Skeletal muscle tissue (tissue), 4 donors: ENCODE results near the gene FPGT. TPM values are rescaled to one million over a fixed set of nuclear protein-coding genes. Genes with fewer than 3 reads are reported as not detected.
"Not testable (repeated sequence)": the region's sequence is repeated elsewhere in the genome, so short reads cannot be mapped to it uniquely, and the experiment has no call there.

Source experiments
- H3K27ac ChIP-seq: one replicate; pipeline ENCODE4 v1.7.0; 2013; ENCODE audit warnings: mild to moderate bottlenecking, low read depth, low read length, inconsistent platforms
- H3K27me3 ChIP-seq, 3 donors: one replicate each; pipeline ENCODE4 v1.7.0; 2013; ENCODE audit warnings: low read length in 3 of 3; ENCODE audit not compliant: control insufficient read depth in 3 of 3, insufficient read depth in 3 of 3
- H3K36me3 ChIP-seq, 3 donors: one replicate each; pipeline ENCODE4 v1.7.0; 2013; ENCODE audit warnings: low read length in 3 of 3; ENCODE audit not compliant: control insufficient read depth in 3 of 3, insufficient read depth in 3 of 3
- H3K4me1 ChIP-seq, 3 donors: one replicate each; pipeline ENCODE4 v1.7.0; 2013; ENCODE audit warnings: low read length in 3 of 3, mild to moderate bottlenecking in 3 of 3; ENCODE audit not compliant: control insufficient read depth in 3 of 3, insufficient read depth in 3 of 3
- H3K4me3 ChIP-seq, 3 donors: one replicate each; pipeline ENCODE4 v1.7.0; 2013; ENCODE audit warnings: low read length in 3 of 3
- H3K9ac ChIP-seq, 3 donors: one replicate each; pipeline ENCODE4 v1.7.0; 2013; ENCODE audit warnings: low read length in 3 of 3, mild to moderate bottlenecking in 3 of 3, moderate library complexity in 2 of 3, low read depth in 1 of 3
- H3K9me3 ChIP-seq, 3 donors: one replicate each; pipeline ENCODE4 v1.7.0; 2013; ENCODE audit warnings: low read length in 3 of 3; ENCODE audit not compliant: control insufficient read depth in 3 of 3
- total RNA-seq: library from RNA; depleted of rRNA; stranded (reverse); fragments of >200 nt; gene quantifications from one replicate; pipeline ENCODE4 v1.2.3, GENCODE V29; 2014
- donor health status: Osteomylitis.

The FPGT gene
- total RNA-seq, result 15.1 TPM

DNA sequence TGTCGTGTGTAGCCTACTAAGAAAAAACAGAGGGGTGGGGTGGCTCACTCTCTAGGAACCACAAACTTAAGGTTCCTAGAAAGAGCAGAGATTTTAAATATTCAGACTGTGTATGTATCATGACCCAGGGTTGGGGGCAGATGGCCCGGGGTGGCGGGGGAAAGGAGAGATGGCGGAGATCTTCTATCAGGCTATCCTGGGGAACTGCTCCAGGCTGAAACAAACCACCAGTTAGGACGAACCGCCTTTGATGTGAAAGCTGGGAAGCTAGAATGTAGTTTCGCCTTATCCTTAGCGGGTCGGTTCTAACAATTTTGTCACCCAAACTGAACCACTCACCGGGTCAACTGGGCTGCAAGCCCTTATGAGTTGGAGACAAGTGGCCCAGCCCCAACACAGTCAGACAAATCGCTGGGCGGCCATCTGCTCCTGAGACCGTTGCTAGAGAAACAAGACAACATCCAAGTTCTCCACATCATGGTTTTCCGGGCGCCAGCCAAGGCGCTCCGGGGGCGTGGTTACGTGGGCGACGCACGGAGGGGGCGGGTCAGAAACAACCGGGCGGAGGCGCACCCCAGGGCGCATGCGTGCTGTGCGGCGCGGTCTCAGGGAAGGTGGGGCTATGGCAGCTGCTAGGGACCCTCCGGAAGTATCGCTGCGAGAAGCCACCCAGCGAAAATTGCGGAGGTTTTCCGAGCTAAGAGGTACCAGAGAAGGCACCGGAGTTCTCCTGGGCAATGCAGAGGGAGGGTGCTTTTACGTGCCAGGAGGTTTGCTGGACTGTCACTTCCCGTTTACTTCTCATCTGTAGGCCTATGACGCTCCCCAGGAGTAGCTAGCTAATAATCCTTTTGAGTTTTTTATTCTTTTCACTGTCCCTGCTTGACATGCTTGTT, at the start of gene FPGT, which contains the start of gene LRRIQ3:
Gene FPGT (plus strand): TSS at position 586 of the 896 bp plus-strand sequence. CDS start 37 bp downstream, at position 623.
Gene LRRIQ3 (minus strand): TSS at position 520 of the 896 bp plus-strand sequence. CDS start 14,492 bp downstream, outside the sequence.
- no peaks in the 10 kb centered on the region for H3K9me3 ChIP-seq
- H3K36me3 ChIP-seq, result peaks cover 5 to 6% (median 6%) of the 10 kb centered on the region in 3 donors
- H3K4me1 ChIP-seq, result peaks cover 3 to 7% (median 4%) of the 10 kb centered on the region in 3 donors
- peak within 1 kb of the TSS; percentile 78 for H3K27ac ChIP-seq
- H3K27me3 ChIP-seq, result no peaks in the 10 kb centered on the region
- H3K9ac ChIP-seq, result peak within 1 kb of the TSS; percentile 88 to 93 (median 89)
- H3K4me3 ChIP-seq, result peak within 1 kb of the TSS; percentile 96 to 99 (median 99)

DNA sequence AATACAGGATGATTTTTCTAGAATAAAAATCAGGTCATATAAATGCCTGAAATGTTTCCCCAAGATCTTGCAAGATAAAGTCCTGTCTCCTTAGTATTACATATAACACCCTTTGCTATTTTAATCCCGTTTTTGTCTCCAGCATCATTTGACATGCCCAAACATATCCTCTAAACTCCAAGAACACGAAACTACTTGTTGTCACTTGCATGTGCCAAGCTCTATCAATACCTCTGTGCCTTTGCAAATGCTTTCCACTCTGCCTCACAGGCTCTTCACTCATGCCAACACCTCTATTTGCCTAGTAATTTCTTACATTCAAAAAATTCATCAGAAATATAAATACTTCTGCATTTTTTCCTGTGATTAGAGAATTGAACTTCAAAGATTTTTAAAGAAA, 38.0 kb upstream of the FPGT start:
- no peak overlapping the region for H3K27ac ChIP-seq
- no peaks in the 10 kb centered on the region for H3K9me3 ChIP-seq
- H3K36me3 ChIP-seq, result no peaks in the 10 kb centered on the region
- H3K4me1 ChIP-seq, result no peaks in the 10 kb centered on the region
- H3K27me3 ChIP-seq, result no peaks in the 10 kb centered on the region
- H3K9ac ChIP-seq, result no peak overlapping the region
- H3K4me3 ChIP-seq, result no peak overlapping the region

DNA sequence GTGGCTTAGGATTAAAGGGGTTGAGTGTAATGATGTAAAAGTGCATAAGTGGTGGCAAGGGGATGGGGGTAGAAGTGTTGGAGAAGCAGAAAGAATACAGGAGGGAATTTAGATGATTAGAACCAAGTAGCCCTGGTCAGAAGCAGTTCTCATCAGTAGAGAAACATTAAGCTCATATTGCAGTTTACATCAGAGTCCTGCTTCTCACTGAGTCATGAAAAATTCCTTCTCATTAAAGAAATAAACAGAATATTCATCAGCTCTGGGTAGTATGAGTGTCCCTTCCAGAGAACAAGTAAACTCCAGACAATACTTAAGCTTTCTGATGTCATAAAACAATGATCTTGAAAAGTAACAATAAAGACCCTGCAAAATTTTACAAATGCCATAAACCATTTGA, 36.5 kb upstream of the FPGT start:
- no peak overlapping the region for H3K9ac ChIP-seq
- no peak overlapping the region for H3K4me3 ChIP-seq
- no peaks in the 10 kb centered on the region for H3K4me1 ChIP-seq
- H3K9me3 ChIP-seq, result no peaks in the 10 kb centered on the region
- H3K36me3 ChIP-seq, result no peaks in the 10 kb centered on the region
- H3K27ac ChIP-seq, result no peak overlapping the region
- no peaks in the 10 kb centered on the region for H3K27me3 ChIP-seq

DNA sequence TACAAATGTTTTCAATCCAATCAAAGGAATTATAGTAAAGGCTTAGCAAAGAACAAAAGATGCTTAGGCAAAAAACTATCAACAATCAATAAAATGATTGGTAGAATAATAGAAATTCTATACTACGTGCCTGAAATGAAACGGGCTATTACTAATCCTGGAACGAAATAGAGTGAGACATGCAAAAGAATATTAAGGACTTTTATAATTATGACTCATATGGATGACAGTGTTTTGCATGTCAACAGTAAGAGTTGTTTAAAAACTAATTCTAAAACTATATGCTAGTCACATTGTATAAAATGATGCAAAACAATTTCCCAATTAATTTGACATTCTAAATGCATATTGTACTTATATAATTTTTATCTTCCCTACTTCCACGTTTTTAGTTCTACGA, 35.7 kb upstream of the FPGT start:
- no peak overlapping the region for H3K9ac ChIP-seq
- H3K9me3 ChIP-seq, result no peaks in the 10 kb centered on the region
- H3K4me3 ChIP-seq, result no peak overlapping the region
- no peaks in the 10 kb centered on the region for H3K4me1 ChIP-seq
- no peak overlapping the region for H3K27ac ChIP-seq
- H3K27me3 ChIP-seq, result no peaks in the 10 kb centered on the region
- no peaks in the 10 kb centered on the region for H3K36me3 ChIP-seq

DNA sequence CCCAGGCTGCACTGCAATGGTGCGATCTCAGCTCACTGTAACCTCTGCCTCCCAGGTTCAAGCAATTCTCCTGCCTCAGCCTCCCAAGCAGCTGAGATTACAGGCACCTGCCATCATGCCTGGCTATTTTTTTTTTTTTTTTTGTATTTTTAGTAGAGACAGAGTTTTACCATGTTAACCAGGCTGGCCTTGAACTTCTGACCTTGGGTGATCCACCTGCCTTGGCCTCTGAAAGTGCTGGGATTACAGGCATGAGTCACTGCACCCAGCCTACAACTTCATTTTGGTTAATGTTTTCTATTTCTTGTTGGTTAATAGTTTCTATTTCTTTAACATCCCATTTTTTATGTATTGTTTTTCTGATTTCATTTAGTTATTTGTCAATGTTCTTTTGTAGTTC, 23.6 kb upstream of the FPGT start:
- H3K27me3 ChIP-seq, H3K27ac ChIP-seq, H3K36me3 ChIP-seq, H3K4me3 ChIP-seq, H3K4me1 ChIP-seq, H3K9me3 ChIP-seq, H3K9ac ChIP-seq: not testable (repeated sequence)

DNA sequence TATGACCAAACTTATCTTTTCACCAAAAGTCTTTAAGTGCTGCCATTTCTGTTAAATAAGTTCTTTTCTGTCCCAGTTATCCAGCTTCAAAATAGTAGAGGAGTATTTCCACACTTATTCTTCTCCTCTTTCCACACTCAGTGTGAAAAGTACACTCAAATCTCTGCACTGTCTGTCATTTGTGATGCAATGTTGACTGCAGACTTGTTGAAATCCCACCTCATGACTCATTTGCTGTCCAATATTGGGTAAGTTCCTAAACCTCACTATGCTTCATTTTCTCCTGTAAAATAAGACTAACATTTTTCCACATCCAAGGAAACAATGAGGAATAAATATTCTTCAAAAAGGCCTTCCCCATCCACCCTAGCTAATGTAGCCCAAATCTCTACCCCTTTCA, 17.6 kb upstream of the FPGT start:
- Histone ChIP-seq H3K36me3 (no peaks in the 10 kb centered on the region), H3K4me3 (no peak overlapping the region), H3K27ac (no peak overlapping the region), H3K27me3 (no peaks in the 10 kb centered on the region), H3K9me3 (no peaks in the 10 kb centered on the region), H3K4me1 (no peaks in the 10 kb centered on the region), H3K9ac (no peak overlapping the region)

DNA sequence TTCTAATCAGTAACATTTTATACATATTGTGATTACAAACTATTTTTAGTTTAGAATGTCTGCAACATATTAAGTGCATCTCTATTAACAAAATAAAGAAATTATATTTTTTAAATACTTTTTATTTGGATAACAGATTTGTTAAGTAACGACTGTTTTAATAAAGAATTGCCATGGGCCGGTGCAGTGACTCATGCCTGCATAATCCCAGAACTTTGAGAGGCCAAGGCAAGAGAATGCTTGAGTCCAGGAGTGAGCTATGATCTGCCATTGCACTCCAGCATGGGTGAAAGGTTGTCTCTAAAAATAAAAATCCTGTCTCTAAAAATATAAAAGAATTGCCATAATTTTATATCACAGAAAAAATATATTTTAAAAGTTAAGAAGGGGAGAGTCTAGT, 4.1 kb upstream of the FPGT start:
- Histone ChIP-seq H3K4me1 (peaks cover 0 to 3% (median 1%) of the 10 kb centered on the region in 3 donors), H3K27ac (no peak overlapping the region), H3K9ac (no peak overlapping the region), H3K36me3 (no peaks in the 10 kb centered on the region), H3K4me3 (no peak overlapping the region), H3K9me3 (no peaks in the 10 kb centered on the region), H3K27me3 (no peaks in the 10 kb centered on the region)

DNA sequence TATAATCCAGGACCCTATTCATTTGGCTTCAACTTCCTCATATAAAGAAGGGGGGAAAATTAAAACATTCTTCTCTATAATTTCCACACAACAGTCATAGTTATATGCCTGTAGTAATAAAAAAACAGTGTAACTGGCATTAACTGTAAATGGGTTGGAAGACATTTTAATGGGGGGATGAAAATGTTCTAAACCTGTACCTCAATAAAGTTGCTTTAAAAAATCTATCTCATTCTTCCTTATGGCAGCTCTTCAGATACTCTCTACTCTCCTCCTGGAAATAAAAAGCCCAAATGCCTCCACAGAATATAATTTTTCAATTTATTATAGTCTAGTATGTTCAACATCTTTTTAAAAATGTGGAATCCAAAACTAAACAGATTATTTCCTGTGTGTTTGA, 2.7 kb upstream of the FPGT start:
- H3K36me3 ChIP-seq, result peaks cover 0 to 5% (median 3%) of the 10 kb centered on the region in 3 donors

DNA sequence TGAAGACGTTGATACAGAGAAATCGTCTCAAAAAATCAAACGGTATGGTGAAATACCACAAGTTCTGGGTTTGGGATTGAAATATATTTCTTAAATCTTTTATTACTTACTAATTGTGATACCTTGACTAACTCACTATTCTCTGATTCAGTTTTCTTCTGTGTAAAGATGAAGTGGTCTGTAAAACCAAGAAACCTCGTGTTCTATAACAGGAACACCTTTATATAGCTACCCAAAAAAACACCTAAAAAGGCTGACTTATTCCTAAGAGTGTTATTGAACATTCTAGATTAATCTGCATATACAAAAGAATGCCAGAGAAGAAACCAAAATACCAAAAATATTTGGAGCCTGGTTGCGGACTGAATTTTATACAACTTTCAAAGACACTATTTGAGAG, 787 bp upstream of the FPGT start:
- Histone ChIP-seq H3K4me3 (peak overlapping the region in 2 of 3 donors; percentile 96 to 99), H3K36me3 (peaks cover 5 to 6% (median 5%) of the 10 kb centered on the region in 3 donors), H3K27me3 (no peaks in the 10 kb centered on the region), H3K27ac (peak overlapping the region; percentile 78), H3K9me3 (no peaks in the 10 kb centered on the region), H3K9ac (no peak overlapping the region), H3K4me1 (peaks cover 3 to 7% (median 4%) of the 10 kb centered on the region in 3 donors)

More for the DNA sequence above, 2.7 kb upstream of the FPGT start:
- Histone ChIP-seq H3K27ac (no peak overlapping the region), H3K27me3 (no peaks in the 10 kb centered on the region), H3K4me1 (peaks cover 3 to 7% (median 4%) of the 10 kb centered on the region in 3 donors), H3K4me3 (no peak overlapping the region), H3K9me3 (no peaks in the 10 kb centered on the region), H3K9ac (peak overlapping the region in 1 of 3 donors; percentile 21)

DNA sequence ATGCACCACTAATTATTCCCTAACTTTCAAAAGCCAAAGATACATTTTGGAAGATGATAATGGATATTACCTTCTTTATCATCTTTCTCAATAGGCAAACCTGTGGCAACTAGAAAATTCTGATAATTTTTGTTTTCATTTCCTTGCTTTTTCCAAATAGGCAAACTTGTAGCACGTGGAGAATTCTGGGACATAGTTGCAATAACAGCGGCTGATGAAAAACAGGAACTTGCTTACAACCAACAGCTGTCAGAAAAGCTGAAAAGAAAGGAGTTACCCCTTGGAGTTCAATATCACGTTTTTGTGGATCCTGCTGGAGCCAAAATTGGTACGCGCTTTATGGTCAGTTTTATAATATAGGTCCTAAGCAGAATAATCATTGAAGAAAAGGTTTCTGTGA, 1.5 kb downstream of the FPGT start:
- no peaks in the 10 kb centered on the region for H3K9me3 ChIP-seq
- peaks cover 3 to 7% (median 4%) of the 10 kb centered on the region in 3 donors for H3K4me1 ChIP-seq
- H3K36me3 ChIP-seq, result peaks cover 5 to 13% (median 8%) of the 10 kb centered on the region in 3 donors
- H3K27me3 ChIP-seq, result no peaks in the 10 kb centered on the region
- H3K4me3 ChIP-seq, result no peak overlapping the region
- no peak overlapping the region for H3K27ac ChIP-seq
- H3K9ac ChIP-seq, result no peak overlapping the region
